GM23338 (cell line): ENCODE results near the gene CBFA2T2. TPM values are rescaled to one million over a fixed set of nuclear protein-coding genes. Genes with fewer than 3 reads are reported as not detected.
A peak's percentile ranks its signal among the peaks of the same experiment; 100 is the strongest.

Source experiments
- ATAC-seq: fragments of 200-7000 bp; cut with Tn5 transposase; 3 replicates; pipeline ENCODE4 v1.9.1; 2020
- DNase-seq: peaks from one replicate; pipeline ENCODE4 v3.0.0-alpha.2; 2015; ENCODE audit warnings: low spot score
- H2AFZ ChIP-seq: fragments of 200-600 bp; sonication (generic); 2 replicates; pipeline ENCODE4 v1.8.0; 2016; ENCODE audit warnings: antibody characterized with exemption, mild to moderate bottlenecking, moderate library complexity
- H3F3A ChIP-seq: fragments of 200-600 bp; sonication (generic); replicated peaks from 2 replicates; pipeline ENCODE4 v1.8.0; 2017; ENCODE audit warnings: antibody characterized with exemption, mixed run types, low read depth
- H3K27ac ChIP-seq: fragments of 200-600 bp; sonication (generic); 2 replicates; pipeline ENCODE4 v1.6.1; 2016; ENCODE audit warnings: low read depth
- H3K27me3 ChIP-seq: fragments of 200-600 bp; sonication (generic); 2 replicates; pipeline ENCODE4 v1.8.0; 2016; ENCODE audit warnings: mild to moderate bottlenecking, mixed run types, moderate library complexity; ENCODE audit not compliant: insufficient read depth
- H3K36me3 ChIP-seq: fragments of 200-600 bp; sonication (generic); 2 replicates; pipeline ENCODE4 v1.8.0; 2016; ENCODE audit warnings: mild to moderate bottlenecking; ENCODE audit not compliant: insufficient read depth
- H3K4me1 ChIP-seq: fragments of 200-600 bp; sonication (generic); 2 replicates; pipeline ENCODE4 v1.8.0; 2016; ENCODE audit warnings: mild to moderate bottlenecking, moderate library complexity; ENCODE audit not compliant: insufficient read depth
- H3K4me2 ChIP-seq: fragments of 200-600 bp; sonication (generic); 2 replicates; pipeline ENCODE4 v1.7.1; 2017; ENCODE audit warnings: mixed run types
- H3K4me3 ChIP-seq: fragments of 200-600 bp; sonication (generic); 2 replicates; pipeline ENCODE4 v1.6.1; 2016; ENCODE audit warnings: mixed run types
- H3K79me2 ChIP-seq: fragments of 200-600 bp; sonication (generic); replicated peaks from 2 replicates; pipeline ENCODE4 v1.8.0; 2017; ENCODE audit warnings: mild to moderate bottlenecking; ENCODE audit not compliant: insufficient read depth
- H3K9me2 ChIP-seq: fragments of 200-600 bp; sonication (generic); 2 replicates; pipeline ENCODE4 v1.8.0; 2017; ENCODE audit not compliant: insufficient read depth
- H4K20me1 ChIP-seq: fragments of 200-600 bp; sonication (generic); replicated peaks from 2 replicates; pipeline ENCODE4 v1.8.0; 2017; ENCODE audit warnings: mild to moderate bottlenecking; ENCODE audit not compliant: insufficient read depth
- H3K27ac Mint-ChIP-seq: 2 replicates; pipeline ENCODE4 v1.8.0; 2020; ENCODE audit warnings: inconsistent platforms, mild to moderate bottlenecking, moderate library complexity, mixed read lengths
- H3K27me3 Mint-ChIP-seq: 3 replicates; pipeline ENCODE4 v1.8.0; 2022; ENCODE audit warnings: low read depth, mild to moderate bottlenecking, moderate library complexity, mixed read lengths, inconsistent platforms; ENCODE audit not compliant: insufficient read depth, poor library complexity
- H3K36me3 Mint-ChIP-seq: 3 replicates; pipeline ENCODE4 v1.8.0; 2021; ENCODE audit warnings: low read depth, mild to moderate bottlenecking, inconsistent platforms, moderate library complexity, mixed read lengths
- H3K4me1 Mint-ChIP-seq: 3 replicates; pipeline ENCODE4 v1.8.0; 2020; ENCODE audit warnings: mild to moderate bottlenecking, inconsistent platforms, mixed read lengths
- H3K4me3 Mint-ChIP-seq: 3 replicates; pipeline ENCODE4 v1.8.0; 2021; ENCODE audit warnings: moderate library complexity, mild to moderate bottlenecking, inconsistent platforms, mixed read lengths
- H3K9me3 Mint-ChIP-seq: 3 replicates; pipeline ENCODE4 v1.8.0; 2020; ENCODE audit warnings: moderate library complexity, mild to moderate bottlenecking, inconsistent platforms, mixed read lengths
- EZH2phosphoT487 ChIP-seq: fragments of 200-600 bp; sonication (generic); IDR thresholded peaks from one replicate; pipeline ENCODE4 v1.8.1; 2018; ENCODE audit warnings: antibody characterized with exemption; ENCODE audit not compliant: unreplicated experiment
- NANOG ChIP-seq: IDR thresholded peaks from 2 replicates; pipeline ENCODE4 v1.6.1; 2016; ENCODE audit warnings: antibody characterized with exemption, borderline replicate concordance
- STAT1 ChIP-seq: IDR thresholded peaks from one replicate; pipeline ENCODE4 v1.6.1; 2016; ENCODE audit warnings: antibody characterized with exemption; ENCODE audit not compliant: unreplicated experiment
- ZNF114 ChIP-seq: fragments of 250-450 bp; sonication (Bioruptor Pico); IDR thresholded peaks from 2 replicates; pipeline ENCODE4 v1.5.0; 2020; ENCODE audit warnings: mild to moderate bottlenecking, moderate library complexity
- polyA plus RNA-seq: library from polyadenylated mRNA; unstranded; fragments of >200 nt; fragmentation: Nextera tagmentation; extraction: Ambion mirVana; gene quantifications from 2 replicates; pipeline ENCODE4 v1.2.1, GENCODE V29; 2016
- total RNA-seq: library from RNA; depleted of rRNA; stranded (reverse); fragments of >200 nt; shearing (Covaris generic); gene quantifications from 2 replicates; pipeline ENCODE4 v1.2.3, GENCODE V29; 2014
- TF ChIP-seq, protein P1 (sequence below): IDR thresholded peaks from 2 replicates; pipeline ENCODE4 v1.6.1; 2016; ENCODE audit warnings: antibody characterized with exemption
- TF ChIP-seq, protein P2 (sequence below): IDR thresholded peaks from one replicate; pipeline ENCODE4 v1.6.1; 2018; ENCODE audit warnings: antibody characterized with exemption; ENCODE audit not compliant: unreplicated experiment
- TF ChIP-seq, protein P3 (sequence below), 2 experiments: fragments of 200-600 bp in 1 of 2; sonication (generic) in 1 of 2; conservative IDR thresholded peaks; 2 replicates each; pipeline versions ENCODE4 v1.5.1 to v1.6.1; 2016 to 2017; ENCODE audit warnings: antibody characterized with exemption in 2 of 2, low read depth in 2 of 2, mild to moderate bottlenecking in 2 of 2, moderate library complexity in 1 of 2

The CBFA2T2 gene
- total and polyA plus RNA-seq, 2 experiments from 2014 or later: 12.7 to 15.8 TPM

DNA sequence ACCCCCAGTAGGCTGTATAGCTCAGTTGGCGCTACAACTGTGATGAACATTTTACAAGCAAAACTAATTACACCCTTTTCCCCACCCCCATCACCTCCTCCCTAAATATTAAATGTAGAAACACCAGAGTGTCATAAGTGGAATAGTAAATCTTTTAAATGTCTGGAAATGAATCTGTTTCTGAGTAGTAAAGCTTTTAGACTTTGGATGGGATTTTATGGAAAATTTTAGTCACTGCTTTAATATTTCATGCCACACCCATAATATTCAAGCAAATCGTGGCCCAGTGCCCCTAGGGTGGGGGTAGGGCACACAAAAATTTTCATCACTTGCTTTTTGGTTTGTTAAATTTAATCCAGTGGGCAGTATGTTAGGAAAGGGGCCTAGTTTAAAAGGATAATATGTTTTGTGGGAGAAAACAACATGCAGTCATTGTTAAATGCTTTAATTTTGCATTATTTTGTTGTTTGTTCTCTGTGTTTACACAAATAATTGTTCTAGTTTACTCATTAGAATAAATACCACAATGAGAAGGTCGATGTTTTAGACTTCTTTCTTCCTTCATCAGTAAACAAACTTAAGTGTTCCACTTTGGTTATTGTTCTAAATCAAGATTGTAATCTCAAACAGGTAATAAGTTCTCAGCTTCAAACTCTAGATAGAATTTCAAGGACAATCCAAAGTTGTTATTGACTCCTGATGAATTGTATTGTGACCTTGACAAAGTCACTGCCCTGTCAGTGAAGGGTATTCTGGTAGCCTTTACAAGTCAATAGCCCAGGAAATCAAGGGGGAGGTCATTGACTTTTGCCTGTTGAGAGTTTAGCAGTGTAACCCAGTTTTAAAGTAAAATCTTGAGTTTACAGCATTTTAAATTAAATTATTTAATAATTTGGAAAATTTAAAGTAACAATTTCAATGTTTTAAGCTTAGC lies 79.2 kb downstream of the CBFA2T2 start (continued):
- no peak for TF ChIP-seq ZNF114 (CRISPR knock-in tag)
- TF ChIP-seq, protein P1, sequence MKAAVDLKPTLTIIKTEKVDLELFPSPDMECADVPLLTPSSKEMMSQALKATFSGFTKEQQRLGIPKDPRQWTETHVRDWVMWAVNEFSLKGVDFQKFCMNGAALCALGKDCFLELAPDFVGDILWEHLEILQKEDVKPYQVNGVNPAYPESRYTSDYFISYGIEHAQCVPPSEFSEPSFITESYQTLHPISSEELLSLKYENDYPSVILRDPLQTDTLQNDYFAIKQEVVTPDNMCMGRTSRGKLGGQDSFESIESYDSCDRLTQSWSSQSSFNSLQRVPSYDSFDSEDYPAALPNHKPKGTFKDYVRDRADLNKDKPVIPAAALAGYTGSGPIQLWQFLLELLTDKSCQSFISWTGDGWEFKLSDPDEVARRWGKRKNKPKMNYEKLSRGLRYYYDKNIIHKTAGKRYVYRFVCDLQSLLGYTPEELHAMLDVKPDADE: no peak
- TF ChIP-seq, protein P2, sequence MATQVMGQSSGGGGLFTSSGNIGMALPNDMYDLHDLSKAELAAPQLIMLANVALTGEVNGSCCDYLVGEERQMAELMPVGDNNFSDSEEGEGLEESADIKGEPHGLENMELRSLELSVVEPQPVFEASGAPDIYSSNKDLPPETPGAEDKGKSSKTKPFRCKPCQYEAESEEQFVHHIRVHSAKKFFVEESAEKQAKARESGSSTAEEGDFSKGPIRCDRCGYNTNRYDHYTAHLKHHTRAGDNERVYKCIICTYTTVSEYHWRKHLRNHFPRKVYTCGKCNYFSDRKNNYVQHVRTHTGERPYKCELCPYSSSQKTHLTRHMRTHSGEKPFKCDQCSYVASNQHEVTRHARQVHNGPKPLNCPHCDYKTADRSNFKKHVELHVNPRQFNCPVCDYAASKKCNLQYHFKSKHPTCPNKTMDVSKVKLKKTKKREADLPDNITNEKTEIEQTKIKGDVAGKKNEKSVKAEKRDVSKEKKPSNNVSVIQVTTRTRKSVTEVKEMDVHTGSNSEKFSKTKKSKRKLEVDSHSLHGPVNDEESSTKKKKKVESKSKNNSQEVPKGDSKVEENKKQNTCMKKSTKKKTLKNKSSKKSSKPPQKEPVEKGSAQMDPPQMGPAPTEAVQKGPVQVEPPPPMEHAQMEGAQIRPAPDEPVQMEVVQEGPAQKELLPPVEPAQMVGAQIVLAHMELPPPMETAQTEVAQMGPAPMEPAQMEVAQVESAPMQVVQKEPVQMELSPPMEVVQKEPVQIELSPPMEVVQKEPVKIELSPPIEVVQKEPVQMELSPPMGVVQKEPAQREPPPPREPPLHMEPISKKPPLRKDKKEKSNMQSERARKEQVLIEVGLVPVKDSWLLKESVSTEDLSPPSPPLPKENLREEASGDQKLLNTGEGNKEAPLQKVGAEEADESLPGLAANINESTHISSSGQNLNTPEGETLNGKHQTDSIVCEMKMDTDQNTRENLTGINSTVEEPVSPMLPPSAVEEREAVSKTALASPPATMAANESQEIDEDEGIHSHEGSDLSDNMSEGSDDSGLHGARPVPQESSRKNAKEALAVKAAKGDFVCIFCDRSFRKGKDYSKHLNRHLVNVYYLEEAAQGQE: no peak
- TF ChIP-seq, protein P3, sequence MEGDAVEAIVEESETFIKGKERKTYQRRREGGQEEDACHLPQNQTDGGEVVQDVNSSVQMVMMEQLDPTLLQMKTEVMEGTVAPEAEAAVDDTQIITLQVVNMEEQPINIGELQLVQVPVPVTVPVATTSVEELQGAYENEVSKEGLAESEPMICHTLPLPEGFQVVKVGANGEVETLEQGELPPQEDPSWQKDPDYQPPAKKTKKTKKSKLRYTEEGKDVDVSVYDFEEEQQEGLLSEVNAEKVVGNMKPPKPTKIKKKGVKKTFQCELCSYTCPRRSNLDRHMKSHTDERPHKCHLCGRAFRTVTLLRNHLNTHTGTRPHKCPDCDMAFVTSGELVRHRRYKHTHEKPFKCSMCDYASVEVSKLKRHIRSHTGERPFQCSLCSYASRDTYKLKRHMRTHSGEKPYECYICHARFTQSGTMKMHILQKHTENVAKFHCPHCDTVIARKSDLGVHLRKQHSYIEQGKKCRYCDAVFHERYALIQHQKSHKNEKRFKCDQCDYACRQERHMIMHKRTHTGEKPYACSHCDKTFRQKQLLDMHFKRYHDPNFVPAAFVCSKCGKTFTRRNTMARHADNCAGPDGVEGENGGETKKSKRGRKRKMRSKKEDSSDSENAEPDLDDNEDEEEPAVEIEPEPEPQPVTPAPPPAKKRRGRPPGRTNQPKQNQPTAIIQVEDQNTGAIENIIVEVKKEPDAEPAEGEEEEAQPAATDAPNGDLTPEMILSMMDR (conservative IDR thresholded peaks at IDR 0.05; ENCODE audit: low read depth in 2 of 2): no peak

DNA sequence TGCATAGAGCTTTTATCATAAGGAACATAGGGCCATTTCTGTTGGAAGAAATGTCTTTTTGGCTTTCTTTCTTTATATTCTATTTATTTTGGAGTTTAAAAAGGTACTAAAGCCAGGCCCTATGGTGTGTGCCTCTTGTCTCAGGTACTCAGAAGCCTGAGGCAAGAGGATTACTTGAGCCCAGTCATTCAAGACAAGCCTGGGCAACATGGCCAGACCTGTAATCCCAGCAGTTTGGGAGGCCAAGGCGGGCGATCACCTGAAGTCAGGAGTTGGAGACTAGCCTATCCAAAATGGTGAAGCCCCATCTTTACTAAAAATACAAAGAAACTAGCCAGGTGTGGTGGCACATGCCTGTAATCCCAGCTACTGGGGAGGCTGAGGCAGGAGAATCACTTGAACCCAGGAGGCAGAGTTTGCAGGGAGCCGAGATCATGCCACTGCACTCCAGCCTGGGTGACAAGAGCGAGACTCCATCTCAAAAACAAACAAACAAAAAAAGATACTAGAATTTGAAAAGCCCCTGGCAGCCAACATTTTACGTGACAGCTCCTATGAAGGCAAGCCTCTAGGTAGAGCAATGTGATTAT lies 80.0 kb downstream of the CBFA2T2 start:
- peaks cover 34% of the 10 kb centered on the region for H3K27me3 ChIP-seq
- H4K20me1 ChIP-seq: peaks cover 5% of the 10 kb centered on the region; the same call in 1 of the 2 replicates
- Mint-ChIP-seq H3K4me1 (peaks cover 43% of the 10 kb centered on the region), H3K27ac (no peak overlapping the region), H3K4me3 (no peak overlapping the region), H3K36me3 (no peaks in the 10 kb centered on the region), H3K27me3 (peaks cover 23% of the 10 kb centered on the region), H3K9me3 (peaks cover 2% of the 10 kb centered on the region; the same call in 1 of the 3 replicates)
- peak overlapping the region; percentile 45; the same call in 1 of the 2 replicates for H3K27ac ChIP-seq
- H3K36me3 ChIP-seq: 0 out of 2 replicates have a peak, but pooled peaks cover 4% of the 10 kb centered on the region
- TF ChIP-seq, protein P2: no peak
- TF ChIP-seq, protein P1: no peak
- TF ChIP-seq STAT1 (no peak), EZH2phosphoT487 (no peak), ZNF114 (CRISPR knock-in tag) (no peak), NANOG (no peak)
- peak overlapping the region; percentile 73 for H3K4me2 ChIP-seq
- no peak for DNase-seq
- peak; percentile 19; the same call in 2 of the 3 replicates for ATAC-seq
- no peaks in the 10 kb centered on the region for H3K9me2 ChIP-seq
- no peak overlapping the region for H2AFZ ChIP-seq
- peak overlapping the region; percentile 39; the same call in 1 of the 2 replicates for H3K4me3 ChIP-seq
- 0 out of 2 replicates have a peak, but pooled peaks cover 3% of the 10 kb centered on the region for H3K79me2 ChIP-seq
- peaks cover 33% of the 10 kb centered on the region for H3K4me1 ChIP-seq
- no peaks in the 10 kb centered on the region for H3F3A ChIP-seq
